ENCODE measurements around the gene OPA1. TPM values are rescaled to one million over a fixed set of nuclear protein-coding genes. Genes with fewer than 3 reads are reported as not detected.
"Not testable (repeated sequence)": the region's sequence is repeated elsewhere in the genome, so short reads cannot be mapped to it uniquely, and the experiment has no call there.

The OPA1 gene
- total RNA-seq, 1 experiment from 2014 or later = 93.8 TPM

- no peaks in the 10 kb centered on the region for H3F3A ChIP-seq (ENCODE audit: low read length, unreplicated experiment)
- TF ChIP-seq EZH2phosphoT487 (IDR thresholded peaks at IDR 0.05; ENCODE audit: borderline replicate concordance, low read length) (no peak), CTCF (conservative IDR thresholded peaks at IDR 0.05; ENCODE audit: low read depth, low read length) (no peak), EZH2 (IDR thresholded peaks at IDR 0.05; ENCODE audit: low read length, unreplicated experiment) (no peak)
- ChIA-PET CTCF (no interaction called here), POLR2A (ENCODE audit: unreplicated experiment) (no interaction called here)
- ATAC-seq (no peak), DNase-seq (no peak)
- no peak overlapping the region for H3K9ac ChIP-seq (ENCODE audit: low read length)
- H3K4me2 ChIP-seq (ENCODE audit: low read length) = no peak overlapping the region
- H3K27me3 ChIP-seq (ENCODE audit: low read length) = no peaks in the 10 kb centered on the region
- BruUV-seq (replicated peaks) = no TSS peak
- intact Hi-C loops (cut with micrococcal nuclease) = no loop called here
- no peaks in the 10 kb centered on the region for H3K9me3 ChIP-seq (ENCODE audit: low read length)
- no peak overlapping the region for H2AFZ ChIP-seq (ENCODE audit: low read length)
- no peak overlapping the region for H3K4me3 ChIP-seq (ENCODE audit: low read length)
- H3K36me3 ChIP-seq (ENCODE audit: low read depth, low read length) = peaks cover 15% of the 10 kb centered on the region; the same call in 1 of the 2 replicates
- no peaks in the 10 kb centered on the region for H3K9me2 ChIP-seq (replicated peaks; ENCODE audit: low read length)
- no peak overlapping the region for H3K27ac ChIP-seq (ENCODE audit: low read length)
- H4K20me1 ChIP-seq (ENCODE audit: low read length) = peaks cover 34% of the 10 kb centered on the region; the same call in 1 of the 2 replicates
- H3K79me2 ChIP-seq (ENCODE audit: low read length) = peaks cover 96% of the 10 kb centered on the region
- H3K4me1 ChIP-seq (ENCODE audit: insufficient read depth, low read length) = peaks cover 7% of the 10 kb centered on the region
Measured at GRCh38 chr3:193599393-193599792, 6.4 kb downstream of the OPA1 start.

GRCh38 chr3:193605876-193606275 lies 12.9 kb downstream of the OPA1 start:
- TF ChIP-seq EZH2 (IDR thresholded peaks at IDR 0.05; ENCODE audit: low read length, unreplicated experiment) (no peak), CTCF (conservative IDR thresholded peaks at IDR 0.05; ENCODE audit: low read depth, low read length) (peak; percentile 80)
- peaks cover 27% of the 10 kb centered on the region for H4K20me1 ChIP-seq (ENCODE audit: low read length)
- no peaks in the 10 kb centered on the region for H3K9me2 ChIP-seq (replicated peaks; ENCODE audit: low read length)
- peaks cover 53% of the 10 kb centered on the region for H3K79me2 ChIP-seq (ENCODE audit: low read length)
- H3K9me3 ChIP-seq (ENCODE audit: low read length) = no peaks in the 10 kb centered on the region
- POLR2A ChIA-PET (ENCODE audit: unreplicated experiment) = no interaction called here
- ATAC-seq = peak; percentile 98
- BruUV-seq (replicated peaks) = no TSS peak
- H3F3A ChIP-seq (ENCODE audit: low read length, unreplicated experiment) = no peaks in the 10 kb centered on the region
- H3K36me3 ChIP-seq (ENCODE audit: low read depth, low read length) = no peaks in the 10 kb centered on the region
- CTCF ChIA-PET = no interaction called here
- intact Hi-C loops (cut with micrococcal nuclease) = no loop called here
- no peaks in the 10 kb centered on the region for H3K4me1 ChIP-seq (ENCODE audit: insufficient read depth, low read length)
- no peak overlapping the region for H3K27ac ChIP-seq (ENCODE audit: low read length)
- no peak overlapping the region for H2AFZ ChIP-seq (ENCODE audit: low read length)
- no peak overlapping the region for H3K4me2 ChIP-seq (ENCODE audit: low read length)
- H3K27me3 ChIP-seq (ENCODE audit: low read length) = no peaks in the 10 kb centered on the region
- no peak overlapping the region for H3K9ac ChIP-seq (ENCODE audit: low read length)
- DNase-seq = peak; percentile 88
- no peak overlapping the region for H3K4me3 ChIP-seq (ENCODE audit: low read length)

GRCh38 chr3:193606892-193607291 lies 13.9 kb downstream of the OPA1 start:
- ATAC-seq; intact Hi-C loops (cut with micrococcal nuclease); H3K4me3 ChIP-seq (ENCODE audit: low read length); BruUV-seq (replicated peaks); CTCF ChIA-PET; H3K9me3 ChIP-seq (ENCODE audit: low read length); H3K4me2 ChIP-seq (ENCODE audit: low read length); H3K27me3 ChIP-seq (ENCODE audit: low read length); H3K36me3 ChIP-seq (ENCODE audit: low read depth, low read length); H3K27ac ChIP-seq (ENCODE audit: low read length); H3K9me2 ChIP-seq (replicated peaks; ENCODE audit: low read length); POLR2A ChIA-PET (ENCODE audit: unreplicated experiment); H3F3A ChIP-seq (ENCODE audit: low read length, unreplicated experiment); DNase-seq; H3K9ac ChIP-seq (ENCODE audit: low read length); H2AFZ ChIP-seq (ENCODE audit: low read length); H3K4me1 ChIP-seq (ENCODE audit: insufficient read depth, low read length): not testable (repeated sequence)
- Histone ChIP-seq H3K79me2 (ENCODE audit: low read length) (peaks cover 53% of the 10 kb centered on the region), H4K20me1 (ENCODE audit: low read length) (peaks cover 20% of the 10 kb centered on the region)

GRCh38 chr3:193610516-193610915 lies 17.5 kb downstream of the OPA1 start:
- intact Hi-C loops (cut with micrococcal nuclease) = not testable (repeated sequence)

More at GRCh38 chr3:193610516-193610915, 17.5 kb downstream of the OPA1 start:
- H3K27me3 ChIP-seq (ENCODE audit: low read length); H4K20me1 ChIP-seq (ENCODE audit: low read length); POLR2A ChIA-PET (ENCODE audit: unreplicated experiment); DNase-seq; ATAC-seq; H3K9ac ChIP-seq (ENCODE audit: low read length); H3K4me1 ChIP-seq (ENCODE audit: insufficient read depth, low read length); CTCF ChIA-PET; H3F3A ChIP-seq (ENCODE audit: low read length, unreplicated experiment); BruUV-seq (replicated peaks); H3K4me3 ChIP-seq (ENCODE audit: low read length); H3K9me2 ChIP-seq (replicated peaks; ENCODE audit: low read length); H3K27ac ChIP-seq (ENCODE audit: low read length); H3K9me3 ChIP-seq (ENCODE audit: low read length); H3K4me2 ChIP-seq (ENCODE audit: low read length); H2AFZ ChIP-seq (ENCODE audit: low read length): not testable (repeated sequence)
- H3K79me2 ChIP-seq (ENCODE audit: low read length) = peaks cover 52% of the 10 kb centered on the region
- peaks cover 26% of the 10 kb centered on the region for H3K36me3 ChIP-seq (ENCODE audit: low read depth, low read length)
